ENCODE results near the gene UBE2D2.

UBE2D2 gene

GRCh38 chr5:139561655-139562451 lies 714 bp downstream of the UBE2D2 start:
- peak overlapping the region; percentile 95 for H3K27ac ChIP-seq
- TF ChIP-seq CTCF (conservative IDR thresholded peaks at IDR 0.05): no peak

GRCh38 chr5:139562847-139563246 lies 1.7 kb downstream of the UBE2D2 start:
- H3K27ac ChIP-seq: peak overlapping the region; percentile 95

GRCh38 chr5:139565411-139566305 lies 4.5 kb downstream of the UBE2D2 start:
- H3K27ac ChIP-seq: no peak overlapping the region; the same call in 1 of the 2 replicates
- TF ChIP-seq CTCF (conservative IDR thresholded peaks at IDR 0.05): no peak

More at GRCh38 chr5:139562847-139563246, 1.7 kb downstream of the UBE2D2 start:
- no peak for TF ChIP-seq CTCF (conservative IDR thresholded peaks at IDR 0.05)

GRCh38 chr5:139566611-139567010 lies 5.5 kb downstream of the UBE2D2 start:
- no peak for TF ChIP-seq CTCF (conservative IDR thresholded peaks at IDR 0.05)
- no peak overlapping the region for H3K27ac ChIP-seq

GRCh38 chr5:139569270-139569955 lies 8.3 kb downstream of the UBE2D2 start:
- no peak overlapping the region; the same call in 1 of the 2 replicates for H3K27ac ChIP-seq
- no peak for TF ChIP-seq CTCF (conservative IDR thresholded peaks at IDR 0.05)

GRCh38 chr5:139571543-139571942 lies 10.4 kb downstream of the UBE2D2 start:
- TF ChIP-seq CTCF (conservative IDR thresholded peaks at IDR 0.05): no peak

GRCh38 chr5:139571966-139572365 lies 10.8 kb downstream of the UBE2D2 start:
- H3K27ac ChIP-seq: no peak overlapping the region
- no peak for TF ChIP-seq CTCF (conservative IDR thresholded peaks at IDR 0.05)

More at GRCh38 chr5:139571543-139571942, 10.4 kb downstream of the UBE2D2 start:
- H3K27ac ChIP-seq: no peak overlapping the region

Measured in VCaP (cell line).